IMR-90 (cell line): Measurements from ENCODE around the gene KIF13A. TPM values are rescaled to one million over a fixed set of nuclear protein-coding genes. Genes with fewer than 3 reads are reported as not detected.
"Not testable (repeated sequence)": the region's sequence is repeated elsewhere in the genome, so short reads cannot be mapped to it uniquely, and the experiment has no call there.

Experiments used
- ATAC-seq: fragments of 200-7000 bp; cut with Tn5 transposase; 2 replicates; pipeline ENCODE4 v1.9.1; 2020; ENCODE audit warnings: low read depth, mild to moderate bottlenecking, moderate library complexity
- BruUV-seq: library from RNA; stranded (reverse); fragments of 400-500 nt; replicated peaks from 2 replicates; lab custom pipeline; 2021; lab: Mats Ljungman, UMichigan
- CTCF ChIA-PET: fragments of 300-600 bp; formaldehyde crosslinking; extraction: SDS; loops from one replicate; lab custom pipeline; 2021; ENCODE audit warnings: antibody characterized with exemption; lab: Yijun Ruan, JAX
- POLR2A ChIA-PET: fragments of 300-600 bp; sonication (Branson Sonifier 250); formaldehyde crosslinking; loops from one replicate; lab custom pipeline; 2022; ENCODE audit warnings: antibody characterized with exemption; ENCODE audit not compliant: unreplicated experiment; lab: Charles Lee
- DNase-seq: peaks from one replicate; pipeline ENCODE4 v3.0.0; 2013
- H2AFZ ChIP-seq: replicated peaks from 2 replicates; pipeline ENCODE3; 2013; ENCODE audit warnings: low read length, mild to moderate bottlenecking; ENCODE audit not compliant: poor library complexity
- H2AK5ac ChIP-seq: 2 replicates; pipeline ENCODE4 v1.6.1; 2013; ENCODE audit warnings: low read depth, low read length, inconsistent platforms
- H2AK9ac ChIP-seq: replicated peaks from 2 replicates; pipeline ENCODE3; 2013; ENCODE audit warnings: mild to moderate bottlenecking, low read depth, low read length, moderate library complexity; ENCODE audit not compliant: poor library complexity
- H2BK120ac ChIP-seq: 2 replicates; pipeline ENCODE4 v1.6.1; 2013; ENCODE audit warnings: low read depth, low read length, inconsistent platforms
- H2BK15ac ChIP-seq: 3 replicates; pipeline ENCODE4 v1.6.1; 2013; ENCODE audit warnings: low read depth, low read length, inconsistent platforms
- H2BK20ac ChIP-seq: 2 replicates; pipeline ENCODE4 v1.6.1; 2013; ENCODE audit warnings: low read depth, mild to moderate bottlenecking, inconsistent platforms, low read length, moderate library complexity
- H2BK5ac ChIP-seq: 2 replicates; pipeline ENCODE4 v1.6.1; 2013; ENCODE audit warnings: mild to moderate bottlenecking, low read depth, low read length, inconsistent platforms; ENCODE audit not compliant: poor library complexity, severe bottlenecking
- H3K14ac ChIP-seq: replicated peaks from 2 replicates; pipeline ENCODE4 v1.6.1; 2013; ENCODE audit warnings: low read depth, low read length, inconsistent platforms
- H3K18ac ChIP-seq: 2 replicates; pipeline ENCODE4 v1.6.1; 2013; ENCODE audit warnings: low read depth, low read length, control low read depth
- H3K23ac ChIP-seq: 2 replicates; pipeline ENCODE4 v1.6.1; 2013; ENCODE audit warnings: low read depth, low read length, inconsistent platforms
- H3K27ac ChIP-seq: 2 replicates; pipeline ENCODE4 v1.5.1; 2013; ENCODE audit warnings: mild to moderate bottlenecking, control low read depth, low read length; ENCODE audit not compliant: insufficient read depth
- H3K27me3 ChIP-seq: 2 replicates; pipeline ENCODE4 v1.6.1; 2013; ENCODE audit warnings: low read length; ENCODE audit not compliant: control insufficient read depth, insufficient read depth
- H3K36me3 ChIP-seq: 2 replicates; pipeline ENCODE4 v1.6.1; 2013; ENCODE audit warnings: low read length, mixed read lengths; ENCODE audit not compliant: control insufficient read depth, insufficient read depth
- H3K4ac ChIP-seq: 2 replicates; pipeline ENCODE4 v1.6.1; 2013; ENCODE audit warnings: low read depth, low read length, inconsistent platforms
- H3K4me1 ChIP-seq: 2 replicates; pipeline ENCODE4 v1.6.1; 2013; ENCODE audit warnings: low read length, mixed read lengths; ENCODE audit not compliant: control insufficient read depth, insufficient read depth
- H3K4me2 ChIP-seq: 2 replicates; pipeline ENCODE4 v1.6.1; 2013; ENCODE audit warnings: low read depth, mild to moderate bottlenecking, control low read depth, low read length, moderate library complexity
- H3K4me3 ChIP-seq: 2 replicates; pipeline ENCODE4 v1.5.1; 2013; ENCODE audit warnings: low read depth, mild to moderate bottlenecking, control low read depth, low read length, moderate library complexity; ENCODE audit not compliant: insufficient read depth
- H3K56ac ChIP-seq: 2 replicates; pipeline ENCODE4 v1.6.1; 2013; ENCODE audit warnings: low read length, inconsistent platforms; ENCODE audit not compliant: insufficient read depth; ENCODE audit errors: extremely low read depth
- H3K79me1 ChIP-seq, 2 experiments: 2 replicates each; pipeline ENCODE4 v1.6.1; 2013; ENCODE audit warnings: low read length in 2 of 2, inconsistent platforms in 1 of 2, low read depth in 1 of 2
- H3K9ac ChIP-seq: 2 replicates; pipeline ENCODE4 v1.6.1; 2013; ENCODE audit warnings: low read depth, low read length, control low read depth
- H3K9me1 ChIP-seq: 2 replicates; pipeline ENCODE4 v1.6.1; 2013; ENCODE audit warnings: low read length, inconsistent platforms; ENCODE audit not compliant: insufficient read depth
- H3K9me3 ChIP-seq: 2 replicates; pipeline ENCODE4 v1.6.1; 2013; ENCODE audit warnings: low read length; ENCODE audit not compliant: control insufficient read depth, insufficient read depth
- H4K20me1 ChIP-seq: 2 replicates; pipeline ENCODE4 v1.6.1; 2013; ENCODE audit warnings: low read length, inconsistent platforms; ENCODE audit not compliant: insufficient read depth
- H4K5ac ChIP-seq: 2 replicates; pipeline ENCODE4 v1.6.1; 2013; ENCODE audit warnings: mild to moderate bottlenecking, low read depth, low read length, control low read depth
- H4K8ac ChIP-seq, 2 experiments: 2 replicates each; pipeline ENCODE4 v1.6.1; 2013; ENCODE audit warnings: low read depth in 2 of 2, low read length in 2 of 2, control low read depth in 1 of 2, inconsistent platforms in 1 of 2
- H4K91ac ChIP-seq: 2 replicates; pipeline ENCODE4 v1.6.1; 2013; ENCODE audit warnings: low read depth, low read length, inconsistent platforms; ENCODE audit not compliant: insufficient read depth
- WGBS, 2 experiments: methylation state at CpG; one replicate each; pipeline versions ENCODE4 v1.1.5 to v1.1.7; 2013; ENCODE audit warnings: missing lambda C conversion rate in 2 of 2; ENCODE audit not compliant: insufficient read length in 1 of 2; ENCODE audit errors: extremely low coverage in 2 of 2; 5-methylcytosine and 5-hydroxymethylcytosine counted together
- dilution Hi-C: fragments of 300-500 bp; cut with HindIII; formaldehyde crosslinking; loops from one replicate; pipeline ENCODE4 v1.14.3; 2018; ENCODE audit warnings: low sequenced_read_pairs; ENCODE audit not compliant: unreplicated experiment
- in situ Hi-C: fragments of 300-500 bp; cut with MboI; formaldehyde crosslinking; loops from 3 replicates; pipeline ENCODE4 v1.14.3; 2019; ENCODE audit warnings: low sequenced_read_pairs, inconsistent platforms, mixed read lengths
- intact Hi-C: fragments of 100-400 bp; cut with micrococcal nuclease; formaldehyde crosslinking; loops from 2 replicates; pipeline ENCODE4 v1.10.0; 2022
- polyA plus RNA-seq, 3 experiments: library from polyadenylated mRNA; depleted of rRNA; stranded (reverse); fragments of >200 nt; gene quantifications; 2 replicates each; pipeline ENCODE4 v1.2.3, GENCODE V29; 2012; ENCODE audit warnings: low replicate concordance in 1 of 3
- total RNA-seq: library from RNA; depleted of rRNA; stranded (reverse); fragments of >200 nt; gene quantifications from 2 replicates; pipeline ENCODE4 v1.2.3, GENCODE V29; 2012

KIF13A gene
- total and polyA plus RNA-seq, 2 of the 4 experiments (the other 2 are of a cell fraction), result 23.3 to 51.8 TPM

GRCh38 chr6:18019133-18019532 is 31.7 kb upstream of the KIF13A start:
- H3K9me1 ChIP-seq, H4K5ac ChIP-seq, H2BK15ac ChIP-seq, DNase-seq, H2AK5ac ChIP-seq, H3K79me1 ChIP-seq, POLR2A ChIA-PET, H3K9ac ChIP-seq, H3K27ac ChIP-seq, H3K4me2 ChIP-seq, H3K4me1 ChIP-seq, H3K56ac ChIP-seq, H3K4ac ChIP-seq, intact Hi-C loops, H3K4me3 ChIP-seq, H4K8ac ChIP-seq, H4K20me1 ChIP-seq, H4K91ac ChIP-seq, H2AFZ ChIP-seq, ATAC-seq, H3K18ac ChIP-seq, H2BK5ac ChIP-seq, H2BK20ac ChIP-seq, H3K27me3 ChIP-seq, H2BK120ac ChIP-seq, in situ Hi-C loops, H2AK9ac ChIP-seq, H3K14ac ChIP-seq, dilution Hi-C loops, H3K23ac ChIP-seq, H3K9me3 ChIP-seq, BruUV-seq, H3K36me3 ChIP-seq, CTCF ChIA-PET: not testable (repeated sequence)
- WGBS, 2 experiments, result no CpG with 5 or more reads among the region's 4 CpGs
